OCI-LY1 (cell line): ENCODE data around the gene RNF11.

Experiments used
- CTCF ChIP-seq: fragments of 200-600 bp; sonication (generic), shearing (Covaris generic); IDR thresholded peaks from 2 replicates; pipeline ENCODE4 v1.5.1; 2017; ENCODE audit warnings: mild to moderate bottlenecking, antibody characterized with exemption, low read length, moderate library complexity, mixed read lengths
- EZH2 ChIP-seq: fragments of 200-600 bp; sonication (generic), shearing (Covaris generic); IDR thresholded peaks from 2 replicates; pipeline ENCODE4 v1.8.0; 2017; ENCODE audit warnings: borderline replicate concordance, mixed run types, mild to moderate bottlenecking, antibody characterized with exemption, low read length, moderate library complexity, mixed read lengths

GRCh38 chr1:51189421-51190073, 46.5 kb upstream of the RNF11 start:
- TF ChIP-seq CTCF, result peak; percentile 96
- no peak for TF ChIP-seq EZH2
